Stimulated activated CD8-positive, alpha-beta memory T cell treated with anti-CD3 and anti-CD28 coated beads, Interleukin-12 subunit alpha, Interleukin-12 subunit beta, amount 100 ng/mL, for 4 hours (primary cell): Measurements from ENCODE around the gene TNS3.
"Not testable (repeated sequence)": the region's sequence is repeated elsewhere in the genome, so short reads cannot be mapped to it uniquely, and the experiment has no call there.

Experiments used
- DNase-seq: peaks from one replicate; pipeline ENCODE4 v3.0.0-alpha.2; 2020; ENCODE audit warnings: low read depth

TNS3 gene

GRCh38 chr7:47602272-47603004 is 20.5 kb upstream of the TNS3 start:
- no peak for DNase-seq

DNA sequence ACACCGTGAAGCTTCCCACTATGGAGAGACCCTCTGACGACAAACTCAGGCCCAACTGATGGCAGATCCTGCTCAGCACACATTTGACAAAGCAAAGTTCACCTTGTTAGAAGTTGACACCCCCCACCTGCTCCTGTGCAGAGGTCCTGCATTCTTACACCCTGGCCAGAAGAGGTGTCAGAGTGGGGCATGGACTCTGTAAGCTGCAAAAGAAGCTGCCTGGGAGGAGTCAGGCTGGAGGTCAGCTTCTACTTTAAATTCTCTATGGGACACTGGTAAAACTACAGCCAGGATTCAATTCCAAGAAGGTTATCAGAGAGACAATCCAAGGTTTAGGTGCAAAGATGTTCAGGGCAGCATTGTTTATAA is 20.0 kb upstream of the TNS3 start:
- no peak for DNase-seq

DNA sequence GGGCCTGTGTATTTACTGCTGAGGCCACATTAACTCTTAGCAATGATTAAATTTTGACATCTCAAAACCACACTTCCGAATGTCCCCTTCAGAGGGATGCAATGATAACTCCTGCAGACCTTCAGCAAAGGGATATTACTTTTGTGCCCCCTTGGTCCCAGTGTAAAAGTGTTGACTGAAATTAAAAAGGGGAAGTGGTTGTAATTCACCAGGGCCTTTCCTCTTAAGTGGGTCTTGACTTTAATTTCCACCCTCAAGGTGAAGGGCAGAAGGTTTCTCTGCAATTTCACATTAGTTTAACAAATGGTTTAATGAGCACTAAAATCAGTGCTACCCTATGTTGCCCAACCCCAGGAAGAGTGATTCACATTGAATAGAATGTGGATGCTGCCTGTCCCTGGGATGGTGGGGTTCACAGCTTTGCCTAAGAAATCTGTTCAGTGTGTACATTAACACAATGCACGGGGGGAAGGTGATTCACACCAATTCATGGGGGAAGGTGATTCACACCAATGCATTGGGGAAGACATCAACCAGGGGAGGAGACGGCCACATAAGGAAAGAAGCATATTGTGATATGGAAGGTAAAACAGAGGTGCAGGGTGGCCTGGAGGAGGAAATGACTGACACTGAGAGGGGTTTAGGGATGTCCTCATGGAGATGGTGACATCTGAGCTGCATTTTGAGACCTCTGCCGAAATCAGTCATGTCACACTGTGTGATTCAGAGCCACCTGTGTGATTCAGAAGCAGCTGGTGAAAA is 19.4 kb upstream of the TNS3 start:
- DNase-seq, result no peak

DNA sequence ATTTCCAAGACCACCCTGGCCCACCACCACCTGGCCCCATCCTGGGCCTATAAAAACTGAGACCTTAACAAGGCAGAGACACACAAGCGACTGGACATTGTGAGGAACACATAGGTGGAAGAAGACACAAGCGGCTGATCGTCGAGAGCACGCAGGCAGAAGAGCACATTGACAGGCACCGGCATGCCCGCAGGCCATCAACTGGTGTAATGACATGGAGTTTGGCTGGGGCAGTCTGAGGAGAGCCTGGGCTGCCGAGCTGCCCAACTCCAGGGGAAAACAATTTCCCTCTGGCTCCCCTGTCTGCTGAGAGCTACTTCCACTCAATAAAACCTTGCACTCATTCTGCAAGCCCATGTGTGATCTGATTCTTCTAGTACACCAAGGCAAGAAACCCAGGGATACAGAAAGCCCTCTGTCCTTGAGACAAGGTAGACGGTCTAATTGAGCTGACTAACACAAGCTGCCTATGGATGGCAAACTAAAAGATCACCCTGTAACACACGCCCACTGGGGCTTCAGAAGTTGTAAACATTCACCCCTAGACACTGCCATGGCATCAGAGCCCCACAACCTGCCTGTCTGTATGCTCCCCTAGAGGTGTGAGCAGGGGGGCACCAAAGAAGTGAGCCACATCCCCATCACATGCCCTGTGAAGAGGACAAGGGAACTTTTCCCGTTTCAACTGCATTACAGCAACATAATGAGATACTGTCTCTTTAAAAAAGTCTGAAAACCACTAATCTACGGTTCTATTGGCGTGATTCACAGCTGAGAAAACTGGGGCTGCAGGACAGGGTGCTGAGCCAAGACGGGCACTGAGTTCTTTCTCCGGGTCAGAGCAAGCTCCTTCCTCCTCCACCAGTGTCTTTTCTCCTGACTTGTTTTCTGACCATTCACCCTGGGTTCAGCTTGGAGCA is 18.5 kb upstream of the TNS3 start:
- DNase-seq, result no peak

DNA sequence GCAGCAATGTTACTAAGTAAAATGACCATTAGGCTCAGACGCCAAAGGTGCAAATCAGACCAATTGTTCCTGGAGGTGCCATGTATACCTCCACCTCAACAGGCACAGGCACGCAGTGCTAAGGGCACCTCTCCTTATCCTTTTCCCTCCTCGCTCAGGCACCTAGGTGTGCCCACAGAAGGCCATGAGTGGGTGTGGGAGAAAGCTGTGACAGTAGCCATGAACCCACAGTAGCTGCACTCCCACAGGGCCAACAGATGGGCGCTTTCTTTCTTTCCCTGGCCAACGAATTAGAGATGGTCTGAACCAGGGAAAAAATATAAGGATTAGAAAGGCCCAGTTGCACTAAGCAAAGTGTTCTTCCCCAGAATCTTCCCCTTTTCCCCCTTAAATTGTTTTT is 15.5 kb upstream of the TNS3 start:
- no peak for DNase-seq

DNA sequence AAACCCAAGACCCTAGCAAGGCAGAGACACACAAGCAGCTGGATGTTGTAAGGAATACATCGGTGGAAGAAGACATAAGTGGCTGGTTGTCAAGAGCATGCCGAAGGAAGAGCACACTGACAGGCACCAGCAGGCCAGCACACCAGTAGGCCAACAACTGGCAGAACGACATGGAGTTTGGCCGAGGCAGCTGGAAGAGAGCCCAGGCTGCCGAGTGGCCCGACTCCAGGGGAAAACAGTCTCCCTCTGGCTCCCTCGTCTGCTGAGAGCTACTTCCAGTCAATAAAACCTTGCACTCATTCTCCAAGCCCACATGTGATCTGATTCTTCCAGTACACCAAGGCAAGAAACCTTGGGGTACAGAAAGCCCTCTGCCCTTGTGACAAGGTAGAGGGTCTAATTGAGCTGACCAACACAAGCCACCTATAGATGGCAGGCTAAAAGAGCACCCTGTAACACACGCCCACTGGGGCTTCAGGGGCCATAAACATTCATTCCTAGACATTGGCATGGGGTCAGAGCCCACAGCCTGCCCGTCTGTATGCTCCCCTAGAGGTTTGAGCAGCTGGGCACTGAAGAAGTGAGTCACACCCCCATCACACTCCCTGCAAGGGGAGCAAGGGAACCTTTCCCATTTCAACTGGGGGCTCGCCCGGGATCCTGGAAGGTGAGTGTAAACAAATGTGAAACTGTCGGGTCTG is 14.7 kb upstream of the TNS3 start:
- DNase-seq, result no peak

GRCh38 chr7:47594406-47594805 is 12.5 kb upstream of the TNS3 start:
- DNase-seq, result no peak

GRCh38 chr7:47591655-47592572 is 10.0 kb upstream of the TNS3 start:
- DNase-seq, result no peak

DNA sequence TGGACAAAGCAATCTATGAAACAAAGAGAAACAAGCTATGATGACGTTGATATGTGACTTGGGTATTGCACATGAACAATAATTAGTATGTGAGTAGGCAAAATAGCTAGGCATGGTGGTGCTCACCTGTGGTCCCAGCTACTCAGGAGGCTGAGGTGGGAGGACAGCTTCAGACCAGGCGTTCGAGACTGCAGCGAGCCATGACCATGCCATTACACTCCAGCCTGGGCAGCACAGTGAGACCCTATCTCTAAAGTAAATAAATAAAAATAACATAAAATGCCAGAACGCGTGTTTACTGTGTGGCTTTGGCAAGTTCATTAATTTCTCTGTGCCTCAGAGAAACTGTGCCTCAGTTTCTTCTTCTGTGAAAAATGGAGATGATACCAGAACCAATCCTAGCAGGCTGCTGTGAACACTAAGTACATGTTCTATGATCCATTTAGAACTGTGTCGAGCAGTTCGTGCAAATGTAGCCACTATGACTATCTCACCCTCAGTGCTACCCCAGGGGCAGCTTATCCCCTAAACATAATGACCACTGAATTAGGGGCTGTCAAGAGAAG is 9.3 kb upstream of the TNS3 start:
- DNase-seq, result no peak

- not testable (repeated sequence) for DNase-seq
Measured at GRCh38 chr7:47590215-47590614, 8.3 kb upstream of the TNS3 start.

DNA sequence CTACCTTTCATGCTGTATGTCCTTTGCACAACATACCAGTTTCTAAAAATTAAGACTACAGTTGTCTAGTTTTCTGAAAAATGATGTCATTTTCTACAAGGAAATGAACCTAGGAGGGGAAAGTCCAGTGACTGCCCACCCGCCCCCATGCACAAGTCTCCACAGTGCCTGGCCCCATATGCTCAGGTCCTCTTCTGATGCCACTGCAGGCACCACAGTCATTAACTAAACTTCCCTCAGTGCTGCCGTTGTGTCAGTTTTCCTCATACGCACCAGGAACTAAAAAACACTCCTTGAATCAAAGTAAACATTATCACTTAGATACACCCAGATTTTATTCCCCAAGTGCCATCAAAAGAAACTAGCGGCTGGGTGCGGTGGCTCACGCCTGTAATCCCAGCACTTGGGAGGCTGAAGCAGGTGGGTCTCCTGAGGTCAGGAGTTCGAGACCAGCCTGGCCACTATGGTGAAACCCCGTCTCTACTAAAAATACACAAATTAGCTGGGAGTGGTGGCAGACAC is 6.9 kb upstream of the TNS3 start:
- DNase-seq, result no peak

DNA sequence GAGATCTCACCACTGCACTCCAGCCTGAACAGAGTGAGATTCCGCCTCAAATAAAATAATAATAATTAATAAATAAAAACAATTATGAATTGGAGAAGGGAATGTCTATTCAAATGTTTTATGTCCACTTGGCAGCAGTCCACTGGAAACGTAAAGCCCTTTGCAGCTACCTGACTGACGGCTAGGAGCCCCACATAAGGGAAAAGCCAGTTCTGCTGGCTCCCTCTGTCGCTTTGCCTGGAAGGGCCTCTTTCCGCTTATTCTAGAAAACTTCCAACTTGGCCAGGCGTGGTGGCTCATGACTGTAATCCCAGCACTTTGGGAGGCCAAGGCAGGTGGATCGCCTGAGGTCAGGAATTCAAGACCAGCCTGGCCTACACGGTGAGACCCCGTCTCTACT is 6.1 kb upstream of the TNS3 start:
- no peak for DNase-seq

DNA sequence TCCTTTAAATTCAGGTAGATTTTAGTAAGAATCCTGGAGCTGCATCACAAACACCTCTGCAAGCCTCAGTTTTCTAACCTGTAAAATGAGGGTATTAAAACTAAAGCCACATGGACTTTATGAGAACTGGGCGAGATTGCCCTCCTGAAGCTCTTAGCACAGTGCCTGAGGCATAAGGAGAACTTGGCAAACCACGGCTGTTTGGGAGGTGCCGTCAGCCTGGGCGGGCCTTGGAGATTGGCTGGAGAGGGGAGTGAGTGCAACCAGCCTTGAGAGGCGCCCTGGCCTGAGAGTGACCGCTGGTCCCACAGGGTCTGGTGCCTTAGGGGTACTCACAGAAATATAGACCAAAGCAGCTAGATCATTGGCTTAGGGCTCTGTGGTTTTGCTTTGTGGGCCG is 5.4 kb upstream of the TNS3 start:
- no peak for DNase-seq

GRCh38 chr7:47586925-47587324 is 5.0 kb upstream of the TNS3 start:
- no peak for DNase-seq

DNA sequence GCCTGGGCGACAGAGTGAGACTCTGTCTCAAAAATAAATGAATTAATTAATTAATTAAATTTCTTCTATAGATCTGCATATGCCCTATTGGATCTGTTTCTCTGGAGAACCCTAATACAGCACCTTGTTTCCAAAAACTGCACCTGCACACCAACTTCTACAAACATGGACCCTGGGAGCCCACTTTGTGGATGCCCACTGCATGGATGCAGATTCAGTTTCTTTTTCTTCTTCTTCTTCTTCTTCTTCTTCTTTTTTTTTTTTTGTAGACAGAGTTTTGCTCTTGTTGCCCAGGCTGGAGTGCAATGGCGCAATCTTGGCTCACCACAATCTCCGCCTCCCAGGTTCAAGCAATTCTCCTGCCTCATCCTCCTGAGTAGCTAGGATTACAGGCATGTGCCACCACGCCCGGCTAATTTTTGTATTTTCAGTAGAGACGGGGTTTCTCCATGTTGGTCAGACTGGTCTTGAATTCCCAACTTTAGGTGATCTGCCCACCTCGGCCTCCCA is 4.3 kb upstream of the TNS3 start:
- DNase-seq, result not testable (repeated sequence)

GRCh38 chr7:47584536-47584895 is 2.6 kb upstream of the TNS3 start:
- no peak for DNase-seq

GRCh38 chr7:47583739-47584535 is 2.0 kb upstream of the TNS3 start:
- DNase-seq, result no peak

DNA sequence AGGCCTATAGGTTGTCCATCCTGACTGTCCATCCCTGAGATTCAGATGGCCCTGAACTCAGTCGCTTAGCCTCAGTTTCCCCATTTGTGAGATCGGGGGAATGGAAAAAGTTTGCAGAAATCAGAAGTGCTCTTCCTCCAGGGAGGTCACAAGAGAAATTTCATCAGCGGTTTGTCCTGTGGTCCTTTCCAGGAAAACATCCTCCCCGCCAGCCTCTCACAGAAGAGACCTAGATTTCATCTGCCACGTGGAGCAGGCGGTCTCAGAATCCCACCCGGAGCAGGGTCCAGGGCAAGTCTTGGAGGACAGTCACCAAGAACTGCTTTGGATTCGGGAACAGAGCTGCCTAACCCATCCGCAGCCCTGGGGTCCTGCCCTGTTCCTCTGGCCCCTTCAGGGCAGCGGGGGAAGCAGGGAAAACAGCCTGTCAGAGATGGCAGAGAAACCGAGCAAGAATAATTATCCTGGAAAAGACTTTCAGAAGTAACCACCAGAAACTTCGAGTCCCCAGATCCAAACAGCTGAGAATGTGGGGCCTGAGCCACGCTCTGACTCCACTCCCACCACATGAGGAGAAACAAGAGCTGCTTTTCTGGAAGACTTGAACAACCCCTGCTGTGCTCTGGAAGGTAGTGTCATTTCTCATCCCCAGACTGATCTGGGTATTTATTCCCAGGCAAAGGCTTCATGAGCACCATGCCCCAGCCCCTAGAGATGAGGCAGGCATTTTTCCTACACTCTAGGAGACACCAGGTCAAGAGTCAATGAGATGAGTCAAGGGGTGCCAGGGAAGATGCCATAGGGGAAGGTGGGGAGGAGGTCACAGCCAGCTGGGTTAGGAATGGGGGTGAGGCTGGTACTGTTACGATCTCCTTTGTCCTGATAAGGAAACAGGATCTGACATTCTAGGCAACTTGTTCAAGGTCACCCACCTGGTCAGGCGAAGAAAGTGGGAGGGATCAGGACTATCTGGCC is 1.1 kb upstream of the TNS3 start:
- DNase-seq, result no peak
